Uterus (tissue), 4 donors: ENCODE results near the gene IL17RD. TPM values are rescaled to one million over a fixed set of nuclear protein-coding genes. Genes with fewer than 3 reads are reported as not detected.

Experiments
- DNase-seq, 2 donors: peaks; one replicate each; pipeline ENCODE4 v3.0.0-alpha.2; 2019 to 2020
- H3K27ac ChIP-seq, 2 donors: fragments of 200-600 bp; sonication (generic); 1 replicate in 1 of 2; 2 replicates in 1 of 2; pipeline ENCODE4 v1.5.1; 2016 to 2018
- H3K27me3 ChIP-seq, 2 donors: fragments of 200-600 bp; sonication (generic); one replicate each; pipeline ENCODE4 v1.5.1; 2018 to 2019; ENCODE audit warnings: control low read depth in 1 of 2
- H3K36me3 ChIP-seq, 2 donors: fragments of 200-600 bp; sonication (generic); one replicate each; pipeline ENCODE4 v1.5.1; 2019; ENCODE audit warnings: control low read depth in 1 of 2
- H3K4me1 ChIP-seq, 2 donors: fragments of 200-600 bp; sonication (generic); one replicate each; pipeline ENCODE4 v1.5.1; 2018 to 2019; ENCODE audit warnings: control low read depth in 1 of 2
- H3K4me3 ChIP-seq, 2 donors: fragments of 200-600 bp; sonication (generic); 1 replicate in 1 of 2; 2 replicates in 1 of 2; pipeline ENCODE4 v1.5.1; 2018 to 2019; ENCODE audit warnings: mild to moderate bottlenecking in 1 of 2
- H3K9me3 ChIP-seq, 2 donors: fragments of 200-600 bp; sonication (generic); one replicate each; pipeline ENCODE4 v1.5.1; 2019; ENCODE audit warnings: control low read depth in 1 of 2
- CTCF ChIP-seq, 4 experiments: fragments of 200-600 bp in 2 of 4; fragments of 450-650 bp in 2 of 4; sonication (generic) in 2 of 4; IDR thresholded peaks; one replicate each; pipeline ENCODE4 v1.5.1; 2016 to 2019; ENCODE audit warnings: antibody characterized with exemption in 4 of 4, mild to moderate bottlenecking in 2 of 4, moderate library complexity in 1 of 4
- POLR2A ChIP-seq, 2 donors: fragments of 450-650 bp; IDR thresholded peaks; one replicate each; pipeline ENCODE4 v1.6.1; 2016; ENCODE audit warnings: antibody characterized with exemption in 2 of 2, mild to moderate bottlenecking in 1 of 2, moderate library complexity in 1 of 2
- intact Hi-C: fragments of 100-400 bp; cut with DNase I; formaldehyde crosslinking; loops from one replicate; pipeline ENCODE4 v1.15.1; 2023; ENCODE audit warnings: low total_unique reads
- total RNA-seq, 4 donors: library from RNA; depleted of rRNA in 3 of 4; stranded (reverse); fragments of >200 nt in 3 of 4; gene quantifications; one replicate each; pipeline versions ENCODE4 v1.1.0 to v1.2.4, GENCODE V29; 2014 to 2023
- donor health status: DM: yes; HTN: yes; CAD: no.

Gene IL17RD
- total RNA-seq: 10 to 100 TPM; 19.0 to 95.9 (median 52.5) TPM

- intact Hi-C loops: loop anchor here (10.0 kb wide), 2 partner anchors 60 kb away; partner anchors contain the start of gene APPL1
- Histone ChIP-seq H3K36me3 (no peaks in the 10 kb centered on the region), H3K27me3 (no peaks in the 10 kb centered on the region), H3K27ac (peak within 1 kb of the TSS; percentile 86 to 87), H3K9me3 (no peaks in the 10 kb centered on the region), H3K4me3 (peak within 1 kb of the TSS; percentile 74 to 94), H3K4me1 (peaks cover 14 to 19% of the 10 kb centered on the region in 2 donors)
- peak; percentile 64 to 88 for TF ChIP-seq POLR2A (IDR thresholded peaks at IDR 0.05)
- peak in 2 of 4 experiments; percentile 18 to 38 for TF ChIP-seq CTCF (IDR thresholded peaks at IDR 0.05)
- DNase-seq: peak; percentile 85 to 88
Measured at GRCh38 chr3:57164657-57165573, at the start of gene IL17RD. IL17RD (minus strand) TSS chr3:57165353; CDS start chr3:57165286, 67 bp downstream.

- H3K27ac ChIP-seq: no peak overlapping the region
- H3K4me1 ChIP-seq: no peaks in the 10 kb centered on the region
- no peaks in the 10 kb centered on the region for H3K9me3 ChIP-seq
- no peaks in the 10 kb centered on the region for H3K27me3 ChIP-seq
- DNase-seq: no peak
- H3K4me3 ChIP-seq: no peak overlapping the region
- TF ChIP-seq POLR2A (IDR thresholded peaks at IDR 0.05): no peak
- no peak for TF ChIP-seq CTCF (IDR thresholded peaks at IDR 0.05)
- intact Hi-C loops: no loop called here
- H3K36me3 ChIP-seq: no peaks in the 10 kb centered on the region
Measured at GRCh38 chr3:57206423-57206822, 41.3 kb upstream of the IL17RD start.

- TF ChIP-seq POLR2A (IDR thresholded peaks at IDR 0.05): no peak
- no peak for TF ChIP-seq CTCF (IDR thresholded peaks at IDR 0.05)
- intact Hi-C loops: no loop called here
- Histone ChIP-seq H3K9me3 (no peaks in the 10 kb centered on the region), H3K4me1 (no peaks in the 10 kb centered on the region), H3K4me3 (no peak within 1 kb of the TSS), H3K27me3 (no peaks in the 10 kb centered on the region), H3K36me3 (no peaks in the 10 kb centered on the region), H3K27ac (no peak within 1 kb of the TSS)
- DNase-seq: no peak
Measured at GRCh38 chr3:57199895-57200297, 34.7 kb upstream of the IL17RD start, which contains the start of gene HESX1. HESX1 (minus strand) TSS chr3:57199978; CDS start chr3:57199918, 60 bp downstream.

GRCh38 chr3:57194641-57195040 lies 29.5 kb upstream of the IL17RD start:
- intact Hi-C loops: no loop called here
- DNase-seq: no peak
- H3K4me3 ChIP-seq: no peak overlapping the region
- no peaks in the 10 kb centered on the region for H3K4me1 ChIP-seq
- no peaks in the 10 kb centered on the region for H3K27me3 ChIP-seq
- no peaks in the 10 kb centered on the region for H3K9me3 ChIP-seq
- TF ChIP-seq POLR2A (IDR thresholded peaks at IDR 0.05) (no peak), CTCF (IDR thresholded peaks at IDR 0.05) (no peak)
- no peak overlapping the region for H3K27ac ChIP-seq
- H3K36me3 ChIP-seq: no peaks in the 10 kb centered on the region

- Histone ChIP-seq H3K4me3 (no peak overlapping the region), H3K27me3 (no peaks in the 10 kb centered on the region), H3K4me1 (no peaks in the 10 kb centered on the region), H3K27ac (no peak overlapping the region), H3K36me3 (no peaks in the 10 kb centered on the region), H3K9me3 (no peaks in the 10 kb centered on the region)
- TF ChIP-seq POLR2A (IDR thresholded peaks at IDR 0.05) (no peak), CTCF (IDR thresholded peaks at IDR 0.05) (no peak)
- DNase-seq: no peak
- intact Hi-C loops: no loop called here
Measured at GRCh38 chr3:57192028-57192427, 26.9 kb upstream of the IL17RD start.
